GM21723 (cell line): ENCODE results near the gene YRDC.

Experiments used
- ATAC-seq: cut with Tn5 transposase; IDR thresholded peaks from one replicate; pipeline ENCODE4 v1.9.1; 2021; ENCODE audit warnings: mild to moderate bottlenecking, moderate library complexity; ENCODE audit not compliant: unreplicated experiment

The YRDC gene

DNA sequence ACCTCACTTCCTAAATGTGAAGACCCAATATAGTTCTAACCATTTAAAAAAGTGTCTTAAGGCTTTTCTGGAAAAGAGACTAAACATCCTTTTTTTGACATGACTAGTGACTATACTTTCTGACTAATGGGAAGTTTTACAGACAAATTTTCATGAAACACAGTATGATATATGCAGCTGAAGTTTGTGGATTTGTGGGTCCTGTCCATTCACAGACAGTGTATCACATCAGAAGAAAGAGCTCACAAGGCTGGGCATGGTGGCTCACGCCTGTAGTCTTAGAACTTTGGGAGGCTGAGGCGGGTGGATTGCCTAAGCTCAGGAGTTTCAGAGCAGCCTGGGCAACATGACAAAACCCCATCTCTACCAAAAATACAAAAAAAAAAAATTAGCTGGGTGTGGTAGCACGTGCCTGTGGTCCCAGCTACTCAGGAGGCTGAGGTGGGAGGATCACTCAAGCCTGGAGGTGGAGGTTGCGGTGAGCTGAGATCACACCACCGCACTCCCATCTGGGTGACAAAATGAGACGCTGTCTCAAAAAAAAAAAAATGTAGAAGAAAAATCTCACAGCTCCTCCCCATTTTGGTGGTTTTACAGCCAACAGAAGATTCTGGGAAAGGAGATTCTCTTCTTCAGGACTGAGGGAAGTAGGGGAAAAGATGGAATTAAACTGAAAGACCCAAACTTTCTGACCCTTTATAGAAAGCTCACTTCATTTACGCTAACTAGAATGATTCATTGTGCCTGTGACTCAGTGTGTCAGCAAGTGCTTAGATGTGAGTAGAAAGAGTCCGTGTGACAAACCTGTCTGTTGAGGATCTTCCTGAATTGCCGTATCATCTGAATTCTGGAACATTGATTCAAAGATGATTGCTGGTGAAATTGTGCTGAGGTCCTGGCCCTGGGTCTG is 15.2 kb upstream of the YRDC start:
- no peak for ATAC-seq

GRCh38 chr1:37821481-37821880 is 13.5 kb upstream of the YRDC start:
- ATAC-seq, result no peak

GRCh38 chr1:37817481-37817880 is 9.5 kb upstream of the YRDC start:
- no peak for ATAC-seq

- ATAC-seq, result no peak
Measured at GRCh38 chr1:37814252-37814651, 6.2 kb upstream of the YRDC start.

- no peak for ATAC-seq
Measured at GRCh38 chr1:37813529-37814145, 5.6 kb upstream of the YRDC start.

GRCh38 chr1:37811027-37811655 is 3.1 kb upstream of the YRDC start:
- ATAC-seq, result no peak

DNA sequence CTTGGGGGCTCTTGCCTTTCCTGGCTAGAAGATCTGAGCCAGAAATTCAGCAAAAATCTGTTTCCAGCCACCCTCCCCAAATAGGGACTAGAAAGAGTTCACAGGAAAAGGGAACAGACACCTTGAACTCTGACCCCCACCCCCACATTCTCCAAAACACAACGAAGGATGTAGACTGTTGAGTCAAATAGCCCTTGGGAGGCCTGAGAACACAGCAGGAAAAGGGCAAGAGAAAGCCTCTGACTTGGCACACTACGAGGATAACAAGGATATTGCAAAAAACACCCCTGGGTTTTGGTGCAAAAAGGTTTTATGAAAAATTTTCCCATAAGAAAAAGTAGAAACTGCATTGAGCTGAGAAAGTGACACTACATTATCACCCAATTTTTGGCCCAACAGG is 1.9 kb upstream of the YRDC start:
- no peak for ATAC-seq

GRCh38 chr1:37808369-37809319 is 636 bp upstream of the YRDC start:
- ATAC-seq, result peak; percentile 40

GRCh38 chr1:37807220-37807554 is 821 bp downstream of the YRDC start:
- no peak for ATAC-seq

DNA sequence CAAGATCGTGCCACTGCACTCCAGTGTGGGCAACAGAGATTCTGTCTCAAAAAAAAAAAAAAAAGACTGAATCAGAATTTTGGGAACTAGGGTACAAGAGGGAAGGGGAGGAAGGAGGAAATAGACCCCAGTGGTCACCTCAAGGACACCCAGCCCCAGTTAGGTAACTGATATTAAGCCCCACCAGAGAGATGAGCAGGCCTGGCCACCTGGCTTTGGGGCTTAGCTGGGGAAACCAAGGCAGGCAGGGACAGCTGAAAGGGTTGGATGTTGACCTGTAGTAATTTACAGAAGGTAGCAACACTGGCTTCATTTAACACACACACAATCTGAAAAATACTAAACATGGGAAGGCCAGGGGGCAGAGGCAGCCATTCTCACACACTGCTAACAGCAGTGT is 5.6 kb downstream of the YRDC start:
- no peak for ATAC-seq

DNA sequence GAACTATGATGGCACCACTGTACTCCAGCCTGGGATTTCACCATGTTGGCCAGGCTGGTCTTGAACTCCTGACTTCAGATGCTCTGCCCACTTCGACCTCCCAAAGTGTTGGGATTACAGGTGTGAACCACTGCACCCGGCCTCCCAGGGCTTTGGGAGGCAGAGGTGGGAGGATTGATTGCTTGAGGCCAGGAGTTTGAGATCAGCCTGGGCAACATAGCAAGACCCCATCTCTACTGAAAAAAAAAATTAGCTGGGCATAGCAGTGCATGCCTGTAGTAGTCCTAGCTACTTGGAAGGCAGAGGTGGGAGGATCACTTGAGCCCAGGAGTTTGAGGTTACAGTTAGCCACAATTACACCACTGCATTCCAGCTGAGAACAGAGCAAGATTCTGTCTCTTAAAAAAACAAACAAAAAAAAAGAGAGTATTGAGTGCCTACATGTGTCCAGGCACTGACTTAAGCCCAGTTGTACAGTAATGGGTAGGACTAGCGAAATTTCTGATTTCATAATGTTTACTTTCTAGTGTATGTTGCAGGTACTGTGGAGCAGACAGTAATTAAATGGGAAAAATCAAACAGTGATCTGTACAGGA is 10.2 kb downstream of the YRDC start:
- no peak for ATAC-seq

- no peak for ATAC-seq
Measured at GRCh38 chr1:37795340-37796125, 12.5 kb downstream of the YRDC start.

- peak; percentile 36 for ATAC-seq
Measured at GRCh38 chr1:37794372-37795339, 13.4 kb downstream of the YRDC start.

DNA sequence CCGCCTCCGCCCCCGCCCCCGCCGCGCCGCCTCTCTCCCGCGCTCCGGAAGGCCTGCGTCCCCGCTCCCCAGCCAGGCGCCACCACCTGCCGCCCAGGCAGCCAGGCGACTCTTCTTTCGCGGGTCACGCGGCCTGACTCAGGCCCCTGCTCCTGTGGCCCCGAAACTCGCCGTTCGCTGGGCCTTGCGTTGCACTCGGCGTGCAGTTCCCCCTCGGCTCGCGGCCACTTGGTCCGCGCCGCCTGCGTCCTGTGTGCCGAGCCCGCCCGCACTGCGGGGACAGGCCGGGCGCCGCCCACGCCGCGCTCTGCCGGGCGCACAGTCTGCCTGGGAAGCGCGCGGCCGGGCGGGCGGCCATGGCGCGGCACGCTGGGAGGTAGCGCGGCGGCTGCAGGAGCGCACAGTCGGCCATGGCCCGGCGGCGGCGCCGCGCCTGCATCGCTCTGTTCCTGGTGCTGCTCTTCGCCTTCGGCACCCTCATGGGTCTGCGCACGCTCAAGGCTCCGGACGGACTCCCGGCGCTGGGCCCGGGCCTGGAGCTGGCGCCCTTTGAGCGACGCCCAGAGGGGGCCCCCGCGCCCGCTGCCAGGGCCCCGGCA is 14.1 kb downstream of the YRDC start, which contains the start of gene MANEAL:
MANEAL (plus strand) TSS at position 75 of the 599 bp plus-strand sequence; CDS start at position 411, 336 bp downstream.
- peak; percentile 58 for ATAC-seq

- no peak for ATAC-seq
Measured at GRCh38 chr1:37792943-37793686, 14.9 kb downstream of the YRDC start.

- no peak for ATAC-seq
Measured at GRCh38 chr1:37782491-37782890, 25.5 kb downstream of the YRDC start.

DNA sequence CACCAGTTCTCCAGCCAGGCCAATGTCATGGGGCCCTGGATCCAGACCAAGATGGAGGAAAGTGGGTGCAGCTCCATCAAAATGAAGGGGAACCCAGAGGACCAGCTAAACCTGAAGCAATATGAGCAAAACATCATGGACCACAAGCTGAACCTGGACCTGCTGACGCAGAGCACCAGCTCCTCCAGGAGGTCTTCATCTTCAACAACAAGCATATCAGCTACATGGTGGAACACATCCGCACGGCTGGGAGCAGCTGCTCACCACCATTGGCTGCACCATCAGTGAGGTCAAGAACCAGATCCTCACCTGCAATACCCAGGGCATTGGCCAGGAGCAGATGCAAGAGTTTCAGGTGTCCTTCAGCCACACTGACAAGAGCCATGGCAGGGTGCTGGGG is 29.4 kb downstream of the YRDC start:
- no peak for ATAC-seq
